Measurements from ENCODE around the gene LRMDA. TPM values are rescaled to one million over a fixed set of nuclear protein-coding genes. Genes with fewer than 3 reads are reported as not detected.

Gene LRMDA
- total and polyA plus RNA-seq, 10 of the 15 experiments (the other 5 are each of a cell fraction or from before 2014, with no cell fraction given): 0.07 to 0.54 (median 0.29) TPM; not detected in 4

GRCh38 chr10:76041551-76041950 is 610.1 kb downstream of the LRMDA start:
- DNase-seq (ENCODE audit: low read depth, low spot score): no peak
- no peaks in the 10 kb centered on the region for H4K20me1 ChIP-seq (ENCODE audit: control insufficient read depth, insufficient read depth)
- H3K4me3 ChIP-seq: no peak overlapping the region
- POLR2A ChIA-PET: no interaction called here
- no peak overlapping the region for H3K4me2 ChIP-seq (ENCODE audit: control insufficient read depth, insufficient read depth)
- H3K36me3 ChIP-seq (ENCODE audit: control insufficient read depth in 2 of 2, insufficient read depth in 2 of 2, low read length in 1 of 2): no peaks in the 10 kb centered on the region
- WGBS (ENCODE audit: insufficient coverage, insufficient replicate concordance, low lambda C conversion rate, missing lambda C conversion rate): 46% methylated on average over 5 of the region's 5 CpGs
- in situ Hi-C loops (cut with MboI) (loop anchor here (25.0 kb wide), 1 partner anchor 654 kb away; no protein-coding TSS in a partner anchor), intact Hi-C loops (cut with micrococcal nuclease; ENCODE audit: unreplicated experiment) (no loop called here)
- TF ChIP-seq ZBTB4 (CRISPR knock-in tag; IDR thresholded peaks at IDR 0.05): no peak
- H3K27ac ChIP-seq (ENCODE audit: control insufficient read depth, insufficient read depth): no peak overlapping the region
- no peak for ATAC-seq
- H3K79me2 ChIP-seq (ENCODE audit: control insufficient read depth, insufficient read depth, low read length): no peaks in the 10 kb centered on the region
- no TSS peak for BruUV-seq (replicated peaks)
- RAD21 ChIA-PET (ENCODE audit: unreplicated experiment): no interaction called here
- FAIRE-seq: no peak
- H3K27me3 ChIP-seq (replicated peaks in 1 of 2; ENCODE audit: control insufficient read depth in 2 of 2, insufficient read depth in 2 of 2, low read length in 1 of 2): no peaks in the 10 kb centered on the region
- CTCF ChIA-PET: interaction anchor here (1.5 kb wide), 1 partner anchor 12 kb away, joined by 3 read pairs; no protein-coding TSS in a partner anchor
- H3K9ac ChIP-seq (ENCODE audit: control insufficient read depth, insufficient read depth, low read length): no peak overlapping the region
- SMC1A ChIA-PET (ENCODE audit: uncharacterized antibody, unreplicated experiment): interaction anchor here (0.7 kb wide), 1 partner anchor 266 kb away, joined by 3 read pairs; no protein-coding TSS in a partner anchor
- no peaks in the 10 kb centered on the region; the same call in 2 of the 3 replicates for H3K9me3 ChIP-seq (replicated peaks; ENCODE audit: control insufficient read depth, insufficient read depth, low read length)
- no peak overlapping the region for H2AFZ ChIP-seq (ENCODE audit: control insufficient read depth, low read depth, low read length)
- no peaks in the 10 kb centered on the region for H3K4me1 ChIP-seq (ENCODE audit: control insufficient read depth, insufficient read depth, low read length)

GRCh38 chr10:76043261-76043660 is 611.8 kb downstream of the LRMDA start:
- Histone ChIP-seq H3K4me1 (ENCODE audit: control insufficient read depth, insufficient read depth, low read length) (no peaks in the 10 kb centered on the region), H3K36me3 (ENCODE audit: control insufficient read depth in 2 of 2, insufficient read depth in 2 of 2, low read length in 1 of 2) (no peaks in the 10 kb centered on the region), H3K9me3 (replicated peaks; ENCODE audit: control insufficient read depth, insufficient read depth, low read length) (no peaks in the 10 kb centered on the region; the same call in 2 of the 3 replicates), H2AFZ (ENCODE audit: control insufficient read depth, low read depth, low read length) (no peak overlapping the region), H3K4me3 (no peak overlapping the region), H3K27me3 (replicated peaks in 1 of 2; ENCODE audit: control insufficient read depth in 2 of 2, insufficient read depth in 2 of 2, low read length in 1 of 2) (no peaks in the 10 kb centered on the region), H3K4me2 (ENCODE audit: control insufficient read depth, insufficient read depth) (no peak overlapping the region), H4K20me1 (ENCODE audit: control insufficient read depth, insufficient read depth) (no peaks in the 10 kb centered on the region), H3K9ac (ENCODE audit: control insufficient read depth, insufficient read depth, low read length) (no peak overlapping the region), H3K79me2 (ENCODE audit: control insufficient read depth, insufficient read depth, low read length) (no peaks in the 10 kb centered on the region), H3K27ac (ENCODE audit: control insufficient read depth, insufficient read depth) (no peak overlapping the region)
- in situ Hi-C loops (cut with MboI) (loop anchor here (25.0 kb wide), 1 partner anchor 656 kb away; no protein-coding TSS in a partner anchor), intact Hi-C loops (cut with micrococcal nuclease; ENCODE audit: unreplicated experiment) (no loop called here)
- ATAC-seq: no peak
- 48% methylated on average over 2 of the region's 2 CpGs for WGBS (ENCODE audit: insufficient coverage, insufficient replicate concordance, low lambda C conversion rate, missing lambda C conversion rate)
- no peak for FAIRE-seq
- TF ChIP-seq EED (IDR thresholded peaks at IDR 0.05; ENCODE audit: low read depth) (no peak), ZNF687 (IDR thresholded peaks at IDR 0.05) (no peak)
- ChIA-PET SMC1A (ENCODE audit: uncharacterized antibody, unreplicated experiment) (no interaction called here), RAD21 (ENCODE audit: unreplicated experiment) (interaction anchor here (0.7 kb wide), 1 partner anchor 34 kb away, joined by 3 read pairs; no protein-coding TSS in a partner anchor), CTCF (no interaction called here), POLR2A (no interaction called here)
- DNase-seq (ENCODE audit: low read depth, low spot score): no peak
- BruUV-seq (replicated peaks): no TSS peak

Data from GM12878 (cell line).